Bronchial epithelial cell (primary cell): Measurements from ENCODE around the gene FAM53B. TPM values are rescaled to one million over a fixed set of nuclear protein-coding genes. Genes with fewer than 3 reads are reported as not detected.

ENCODE experiments used
- DNase-seq: peaks from one replicate; pipeline ENCODE4 v3.0.0-alpha.2; 2010; ENCODE audit warnings: low read depth
- FAIRE-seq: peaks from 2 replicates; lab custom pipeline; 2011; peaks lifted over from hg19 to GRCh38; lab: Jason Lieb, UNC
- H3K27me3 ChIP-seq: 2 replicates; pipeline ENCODE4 v1.5.1; 2011; ENCODE audit warnings: low read length; ENCODE audit not compliant: control insufficient read depth, insufficient read depth
- H3K36me3 ChIP-seq: 2 replicates; pipeline ENCODE4 v1.5.1; 2011; ENCODE audit warnings: low read length; ENCODE audit not compliant: control insufficient read depth, insufficient read depth
- H3K4me3 ChIP-seq: 2 replicates; pipeline ENCODE4 v1.5.1; 2011; ENCODE audit warnings: mild to moderate bottlenecking, low read depth, low read length, control low read depth
- total RNA-seq: library from RNA; depleted of rRNA; stranded (reverse); fragments of >200 nt; gene quantifications from 2 replicates; pipeline ENCODE4 v1.2.1, GENCODE V29; 2014
- TF ChIP-seq, protein P1 (sequence below): IDR thresholded peaks from 2 replicates; pipeline ENCODE4 v1.5.1; 2011; ENCODE audit warnings: mild to moderate bottlenecking, moderate library complexity, low read length, control low read depth, inconsistent platforms; ENCODE audit not compliant: insufficient read depth, severe bottlenecking

The FAM53B gene
- total RNA-seq, 1 donor from 2014 or later, result 19.5 TPM

DNA sequence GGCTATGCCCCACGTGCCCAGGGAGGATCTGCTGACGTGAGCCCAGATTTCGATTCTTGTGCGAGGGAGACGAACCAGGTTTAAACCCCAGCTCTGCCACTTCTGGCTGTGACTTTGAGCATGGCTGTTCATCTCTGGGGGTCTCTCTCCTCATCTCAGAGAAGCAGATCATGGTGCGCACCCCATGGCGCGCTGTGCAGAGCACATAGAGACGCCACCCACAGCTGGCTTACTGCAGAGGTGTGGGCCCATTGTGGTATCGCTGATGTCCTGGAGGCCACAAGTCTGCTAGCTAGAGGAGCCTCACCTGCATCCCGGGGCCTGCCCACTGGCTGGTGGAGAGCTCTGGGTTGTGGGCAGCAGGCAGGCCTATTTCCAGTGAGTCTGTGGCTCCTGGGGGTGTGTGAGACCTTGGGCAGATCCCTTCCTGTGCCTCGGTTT, 142.0 kb downstream of the FAM53B start:
- FAIRE-seq (no peak), DNase-seq (no peak)
- no peaks in the 10 kb centered on the region for H3K36me3 ChIP-seq
- peaks cover 1% of the 10 kb centered on the region for H3K27me3 ChIP-seq
- TF ChIP-seq, protein P1, sequence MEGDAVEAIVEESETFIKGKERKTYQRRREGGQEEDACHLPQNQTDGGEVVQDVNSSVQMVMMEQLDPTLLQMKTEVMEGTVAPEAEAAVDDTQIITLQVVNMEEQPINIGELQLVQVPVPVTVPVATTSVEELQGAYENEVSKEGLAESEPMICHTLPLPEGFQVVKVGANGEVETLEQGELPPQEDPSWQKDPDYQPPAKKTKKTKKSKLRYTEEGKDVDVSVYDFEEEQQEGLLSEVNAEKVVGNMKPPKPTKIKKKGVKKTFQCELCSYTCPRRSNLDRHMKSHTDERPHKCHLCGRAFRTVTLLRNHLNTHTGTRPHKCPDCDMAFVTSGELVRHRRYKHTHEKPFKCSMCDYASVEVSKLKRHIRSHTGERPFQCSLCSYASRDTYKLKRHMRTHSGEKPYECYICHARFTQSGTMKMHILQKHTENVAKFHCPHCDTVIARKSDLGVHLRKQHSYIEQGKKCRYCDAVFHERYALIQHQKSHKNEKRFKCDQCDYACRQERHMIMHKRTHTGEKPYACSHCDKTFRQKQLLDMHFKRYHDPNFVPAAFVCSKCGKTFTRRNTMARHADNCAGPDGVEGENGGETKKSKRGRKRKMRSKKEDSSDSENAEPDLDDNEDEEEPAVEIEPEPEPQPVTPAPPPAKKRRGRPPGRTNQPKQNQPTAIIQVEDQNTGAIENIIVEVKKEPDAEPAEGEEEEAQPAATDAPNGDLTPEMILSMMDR, result no peak
- no peak overlapping the region for H3K4me3 ChIP-seq

DNA sequence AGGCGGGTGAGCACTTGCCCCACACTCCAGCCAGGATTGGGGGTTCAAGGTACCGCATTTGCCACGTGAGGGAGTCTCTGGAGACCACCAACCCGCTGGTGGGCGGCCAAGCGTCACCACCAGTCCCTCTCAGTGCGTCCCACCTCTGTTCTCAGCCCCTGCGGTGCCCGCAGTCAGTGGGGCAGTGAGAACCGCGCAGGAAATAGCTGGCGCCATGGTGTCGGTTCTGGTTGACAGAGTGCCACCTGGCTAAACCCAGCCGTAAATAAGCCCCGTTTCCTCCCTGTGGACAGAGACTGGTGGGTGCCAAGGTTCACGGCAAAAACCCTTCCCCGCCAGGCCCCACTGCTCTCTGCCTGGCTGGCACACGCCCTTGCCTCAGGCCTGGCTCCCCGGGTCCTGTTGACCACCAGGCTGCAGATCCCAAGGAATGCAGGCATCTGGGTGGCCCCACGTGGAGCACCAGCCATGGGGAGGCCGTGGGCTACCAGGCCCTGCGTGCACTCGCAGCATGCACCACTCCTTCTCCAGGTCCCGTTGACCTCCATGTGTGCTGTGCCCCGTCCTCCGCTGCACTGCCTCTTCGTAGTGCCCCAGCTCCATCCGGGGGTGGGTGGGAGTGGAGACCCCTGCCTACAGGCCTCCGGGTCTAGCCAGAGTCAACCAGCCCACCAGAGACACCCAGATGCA, 142.6 kb downstream of the FAM53B start:
- Histone ChIP-seq H3K4me3 (no peak overlapping the region), H3K36me3 (no peaks in the 10 kb centered on the region), H3K27me3 (peaks cover 1% of the 10 kb centered on the region)
- no peak for FAIRE-seq
- DNase-seq, result no peak
- TF ChIP-seq, protein P1, result no peak

DNA sequence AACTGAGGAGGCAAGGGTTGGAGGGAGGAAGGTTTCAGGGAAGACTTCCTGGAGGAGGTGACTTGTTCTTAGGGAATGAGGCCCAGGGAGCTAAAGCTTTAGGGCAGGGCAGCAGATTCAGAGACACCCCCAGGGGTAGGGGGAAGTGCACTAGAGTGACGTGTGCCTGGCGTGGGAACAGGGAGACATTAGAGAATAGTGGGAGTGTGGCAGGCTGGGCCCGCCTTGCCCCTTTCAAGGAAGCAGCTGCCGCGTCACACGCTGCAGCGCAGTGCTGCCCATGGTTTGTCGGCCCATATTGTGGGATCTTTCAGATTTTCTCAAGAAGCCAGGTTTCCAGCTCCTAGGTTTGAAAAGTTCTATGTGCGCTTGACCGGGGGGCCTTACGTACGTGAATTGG, 143.2 kb downstream of the FAM53B start:
- Histone ChIP-seq H3K27me3 (peaks cover 1% of the 10 kb centered on the region), H3K36me3 (no peaks in the 10 kb centered on the region), H3K4me3 (no peak overlapping the region)
- TF ChIP-seq, protein P1, result no peak
- FAIRE-seq, result no peak
- DNase-seq, result no peak

DNA sequence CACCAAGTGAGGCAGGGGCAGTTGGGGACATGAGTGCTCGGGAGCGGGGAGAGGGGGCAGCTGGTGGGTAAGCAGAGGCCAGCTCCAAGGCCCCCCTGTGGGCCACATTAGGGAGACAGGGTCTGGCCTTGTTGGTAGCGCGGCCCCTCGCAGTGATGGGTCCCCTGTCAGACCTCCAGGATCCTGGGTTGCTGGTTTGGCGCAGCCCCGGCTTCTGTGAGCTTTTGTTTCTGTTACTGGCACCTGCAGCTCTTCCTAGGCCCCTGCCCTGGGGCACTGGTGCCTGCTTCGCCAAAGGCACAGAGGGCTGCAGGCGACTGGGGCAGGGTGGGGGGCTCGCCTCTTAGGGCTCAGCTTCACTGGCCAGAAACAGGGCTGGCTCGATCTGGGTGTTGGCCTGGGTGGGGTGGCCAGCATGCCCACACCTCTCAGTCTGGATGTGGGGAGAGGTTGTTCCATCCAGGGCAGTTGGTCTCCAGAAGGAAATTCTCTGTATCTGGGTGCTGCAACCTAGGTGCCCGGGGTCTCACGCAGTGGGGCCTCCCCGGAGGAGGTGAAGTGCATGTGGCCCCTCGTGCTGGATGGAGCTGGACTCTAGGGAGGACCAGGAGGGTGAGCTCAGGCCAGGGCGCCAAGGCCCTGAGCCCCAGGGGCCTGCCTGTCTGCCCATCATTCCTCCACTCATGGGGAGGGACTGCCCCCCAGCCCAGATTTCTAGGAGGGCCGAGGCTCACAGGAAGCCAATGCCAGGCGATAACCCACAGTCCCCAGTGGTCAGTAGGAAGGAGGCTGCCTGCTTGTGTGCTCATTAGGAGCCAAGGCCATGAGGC, 143.9 kb downstream of the FAM53B start:
- peaks cover 1% of the 10 kb centered on the region for H3K27me3 ChIP-seq
- DNase-seq (no peak), FAIRE-seq (no peak)
- H3K4me3 ChIP-seq, result no peak overlapping the region
- H3K36me3 ChIP-seq, result no peaks in the 10 kb centered on the region
- TF ChIP-seq, protein P1, result no peak

DNA sequence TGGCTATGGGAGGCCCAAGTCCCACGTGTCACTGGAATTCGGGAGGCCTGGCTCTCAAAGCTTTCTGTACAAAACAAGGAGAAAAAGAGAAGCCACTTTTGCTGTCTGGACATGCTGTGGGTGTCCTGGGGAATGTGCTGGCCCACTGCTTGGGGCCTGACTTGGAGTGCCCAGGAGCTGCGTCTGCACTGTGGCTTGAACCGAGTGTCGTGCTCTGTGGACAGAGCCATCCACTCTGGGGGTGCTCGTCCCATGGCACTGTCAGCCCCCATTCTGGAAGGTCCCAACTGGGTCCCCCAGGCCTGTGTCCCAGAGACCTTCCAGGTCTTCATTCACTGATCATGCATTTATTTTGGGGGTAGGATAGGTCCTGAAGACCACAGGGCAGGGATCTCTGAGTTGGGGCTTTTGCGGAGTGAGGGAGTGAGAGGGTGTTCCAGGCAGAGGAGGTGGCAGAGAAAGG, 144.6 kb downstream of the FAM53B start:
- H3K27me3 ChIP-seq, result peaks cover 1% of the 10 kb centered on the region
- TF ChIP-seq, protein P1, result no peak
- H3K36me3 ChIP-seq, result no peaks in the 10 kb centered on the region
- no peak overlapping the region for H3K4me3 ChIP-seq
- FAIRE-seq, result no peak
- DNase-seq, result no peak
